Measurements from ENCODE around the gene GNAS-AS1. TPM values are rescaled to one million over a fixed set of nuclear protein-coding genes. Genes with fewer than 3 reads are reported as not detected.

GNAS-AS1 gene
- total and polyA plus RNA-seq, 11 donors: 0.17 to 0.91 (median 0.29) TPM; not detected in 2

DNA sequence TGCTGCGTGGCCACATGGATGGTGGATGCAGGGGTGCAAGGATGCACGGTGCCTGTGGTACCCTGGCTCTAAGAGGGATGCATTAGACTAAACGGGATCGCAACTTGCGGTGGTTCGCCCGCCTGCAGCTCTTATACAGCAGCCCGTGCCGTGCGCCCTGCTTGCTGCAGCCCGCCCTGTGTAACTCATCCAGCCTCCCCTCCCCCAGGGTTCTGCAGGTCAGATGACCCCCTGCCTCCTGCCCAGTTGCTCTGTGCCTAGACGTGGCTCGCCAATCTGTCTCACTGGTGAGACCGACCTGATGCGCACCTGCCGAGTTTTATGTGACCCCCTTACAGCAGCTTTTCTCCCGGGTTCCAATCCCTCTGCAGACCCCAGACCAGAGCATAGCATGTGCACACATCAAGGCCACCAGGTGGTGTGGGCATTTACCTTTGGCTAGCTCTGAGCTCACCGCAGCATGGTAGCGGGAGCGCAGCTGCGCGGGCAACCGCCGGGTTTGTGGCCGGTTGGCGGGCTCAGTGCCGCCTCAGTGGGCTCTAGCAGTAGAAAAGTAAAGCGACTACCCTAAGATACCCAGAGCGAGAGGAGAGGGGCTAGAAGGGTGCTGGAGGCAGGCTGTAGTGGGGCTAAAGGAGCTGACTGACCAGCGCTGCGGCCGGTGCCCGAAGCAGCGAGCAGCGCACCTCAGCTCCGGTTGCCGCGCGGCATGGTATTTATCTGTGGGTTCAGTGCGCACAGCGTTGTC is 693 bp upstream of the GNAS-AS1 start:
- peak in 3 of 4 donors; percentile 4 to 23 (median 21) for ATAC-seq
- Histone ChIP-seq H3K36me3 (no peaks in the 10 kb centered on the region), H3K27me3 (peaks cover 11 to 68% (median 33%) of the 10 kb centered on the region in 9 donors), H3K4me3 (peak overlapping the region; percentile 15 to 78 (median 57)), H3K9me3 (no peaks in the 10 kb centered on the region), H3K27ac (no peak overlapping the region), H3K4me1 (peaks cover 0 to 27% (median 5%) of the 10 kb centered on the region in 12 donors)
- no peak for DNase-seq
- TF ChIP-seq POLR2A (IDR thresholded peaks at IDR 0.05): no peak
- TF ChIP-seq, protein P1, sequence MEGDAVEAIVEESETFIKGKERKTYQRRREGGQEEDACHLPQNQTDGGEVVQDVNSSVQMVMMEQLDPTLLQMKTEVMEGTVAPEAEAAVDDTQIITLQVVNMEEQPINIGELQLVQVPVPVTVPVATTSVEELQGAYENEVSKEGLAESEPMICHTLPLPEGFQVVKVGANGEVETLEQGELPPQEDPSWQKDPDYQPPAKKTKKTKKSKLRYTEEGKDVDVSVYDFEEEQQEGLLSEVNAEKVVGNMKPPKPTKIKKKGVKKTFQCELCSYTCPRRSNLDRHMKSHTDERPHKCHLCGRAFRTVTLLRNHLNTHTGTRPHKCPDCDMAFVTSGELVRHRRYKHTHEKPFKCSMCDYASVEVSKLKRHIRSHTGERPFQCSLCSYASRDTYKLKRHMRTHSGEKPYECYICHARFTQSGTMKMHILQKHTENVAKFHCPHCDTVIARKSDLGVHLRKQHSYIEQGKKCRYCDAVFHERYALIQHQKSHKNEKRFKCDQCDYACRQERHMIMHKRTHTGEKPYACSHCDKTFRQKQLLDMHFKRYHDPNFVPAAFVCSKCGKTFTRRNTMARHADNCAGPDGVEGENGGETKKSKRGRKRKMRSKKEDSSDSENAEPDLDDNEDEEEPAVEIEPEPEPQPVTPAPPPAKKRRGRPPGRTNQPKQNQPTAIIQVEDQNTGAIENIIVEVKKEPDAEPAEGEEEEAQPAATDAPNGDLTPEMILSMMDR (IDR thresholded peaks at IDR 0.05): no peak
- 47 to 57% (median 49%) methylated on average over 25 to 41 of the region's 41 CpGs for WGBS, 4 donors
- intact Hi-C loops (cut with DNase I): loop anchor here in 5 of 10 donors (5.0 to 10.0 kb wide), 3 partner anchors 199 to 617 kb away; partner anchors contain the start of gene STX16 (in 2 of the 5)

DNA sequence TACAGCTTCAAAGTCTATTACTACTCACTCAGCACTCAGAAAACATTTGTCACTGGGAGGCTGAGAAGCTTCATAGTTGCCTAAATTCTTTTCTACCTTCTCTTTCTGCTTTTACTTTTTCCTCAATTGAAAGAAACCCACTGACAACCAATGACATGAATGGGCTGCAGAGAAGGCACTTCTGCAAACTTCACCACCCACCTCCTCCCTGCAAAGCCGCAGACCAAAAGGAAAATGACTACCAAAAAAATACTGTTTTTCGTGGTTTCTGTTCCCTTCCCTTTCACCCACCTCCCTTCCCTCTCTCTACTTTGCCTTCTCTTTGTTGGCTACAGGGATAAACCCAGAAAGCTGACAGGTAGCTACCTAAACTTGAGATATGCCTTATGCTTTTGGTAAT is 3.2 kb downstream of the GNAS-AS1 start:
- H3K36me3 ChIP-seq: no peaks in the 10 kb centered on the region
- intact Hi-C loops (cut with DNase I): loop anchor here in 4 of 10 donors (5.0 to 10.0 kb wide), 4 partner anchors 153 to 610 kb away; partner anchors contain the start of genes NPEPL1 (in 1 of the 4) and STX16 (in 1 of the 4)
- no peak for TF ChIP-seq POLR2A (IDR thresholded peaks at IDR 0.05)
- TF ChIP-seq, protein P1 (IDR thresholded peaks at IDR 0.05): no peak
- H3K9me3 ChIP-seq: no peaks in the 10 kb centered on the region
- DNase-seq: no peak
- no peak for ATAC-seq
- WGBS, 4 donors: 65 to 82% (median 77%) methylated on average over 2 of the region's 2 CpGs
- H3K27me3 ChIP-seq: peaks cover 0 to 46% (median 5%) of the 10 kb centered on the region in 9 donors
- no peak overlapping the region for H3K27ac ChIP-seq
- H3K4me1 ChIP-seq: peaks cover 0 to 12% (median 0%) of the 10 kb centered on the region in 12 donors
- H3K4me3 ChIP-seq: no peak overlapping the region

DNA sequence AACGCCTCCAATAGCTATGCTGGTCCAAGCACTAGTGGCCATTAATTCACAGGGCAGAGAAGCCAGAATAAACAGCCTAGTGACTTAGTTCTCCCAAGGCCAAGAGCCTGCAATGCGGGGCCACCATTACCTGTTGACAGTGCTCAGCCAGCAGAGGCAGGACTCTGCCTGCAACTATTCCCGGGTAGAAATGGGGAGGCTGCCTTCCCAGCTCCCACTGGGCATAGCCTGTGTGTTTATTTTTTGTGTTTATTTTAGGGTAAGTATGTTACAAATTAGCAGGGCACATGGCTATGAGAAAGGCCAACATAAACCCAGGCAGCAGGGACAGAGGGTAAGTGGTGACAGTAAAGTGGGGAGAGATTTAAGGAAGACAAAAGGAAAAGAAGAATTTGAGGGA is 5.0 kb downstream of the GNAS-AS1 start:
- intact Hi-C loops (cut with DNase I): loop anchor here in 4 of 10 donors (5.0 to 10.0 kb wide), 4 partner anchors 151 to 608 kb away; partner anchors contain the start of genes NPEPL1 (in 1 of the 4) and STX16 (in 1 of the 4)
- no peak for TF ChIP-seq POLR2A (IDR thresholded peaks at IDR 0.05)
- TF ChIP-seq, protein P1 (IDR thresholded peaks at IDR 0.05): no peak
- no peaks in the 10 kb centered on the region for H3K9me3 ChIP-seq
- peaks cover 0 to 52% (median 12%) of the 10 kb centered on the region in 9 donors for H3K27me3 ChIP-seq
- DNase-seq: no peak
- no peak for ATAC-seq
- no peak overlapping the region for H3K27ac ChIP-seq
- 73 to 87% (median 80%) methylated on average over 3 of the region's 3 CpGs for WGBS, 4 donors
- no peak overlapping the region for H3K4me3 ChIP-seq
- peaks cover 0 to 6% (median 0%) of the 10 kb centered on the region in 12 donors for H3K4me1 ChIP-seq
- no peaks in the 10 kb centered on the region for H3K36me3 ChIP-seq

DNA sequence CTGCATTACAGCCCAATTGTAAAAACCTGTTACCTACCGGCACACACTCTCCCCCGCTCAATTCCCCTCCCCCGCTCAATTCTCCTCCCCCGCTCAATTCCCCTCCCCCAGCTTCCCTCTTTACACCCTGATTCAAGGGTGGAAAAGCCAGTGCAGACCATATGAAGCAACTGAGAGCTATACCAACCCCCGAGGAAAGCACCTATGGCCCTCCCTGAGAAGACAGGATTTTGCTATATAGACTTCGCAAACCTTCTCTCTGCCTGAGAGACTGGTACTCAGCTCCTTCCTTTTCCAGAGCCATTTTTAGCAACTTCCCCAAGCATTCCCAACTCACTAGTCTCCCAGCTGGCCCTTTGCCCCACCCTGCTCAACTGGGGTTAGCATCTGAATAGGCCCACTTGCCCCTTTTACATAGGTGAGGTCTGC is 7.6 kb downstream of the GNAS-AS1 start:
- no peak overlapping the region for H3K27ac ChIP-seq
- intact Hi-C loops (cut with DNase I): loop anchor here in 2 of 10 donors (5.0 to 10.0 kb wide), 4 partner anchors 148 to 596 kb away; partner anchors contain the start of genes STX16 (in 2 of the 2) and NPEPL1 (in 1 of the 2)
- DNase-seq (no peak), ATAC-seq (no peak)
- 38 to 54% (median 51%) methylated on average over 6 of the region's 6 CpGs for WGBS, 4 donors
- H3K27me3 ChIP-seq: peaks cover 5 to 62% (median 28%) of the 10 kb centered on the region in 9 donors
- TF ChIP-seq POLR2A (IDR thresholded peaks at IDR 0.05): no peak
- TF ChIP-seq, protein P1 (IDR thresholded peaks at IDR 0.05): no peak
- H3K4me1 ChIP-seq: peaks cover 0 to 16% (median 0%) of the 10 kb centered on the region in 12 donors
- H3K4me3 ChIP-seq: no peak overlapping the region
- no peaks in the 10 kb centered on the region for H3K36me3 ChIP-seq
- no peaks in the 10 kb centered on the region for H3K9me3 ChIP-seq

All from heart left ventricle (tissue), 16 donors.